VCaP (cell line): Measurements from ENCODE around the gene CXXC1.

ENCODE experiments used
- H3K27ac ChIP-seq: fragments of 450-650 bp; 2 replicates; pipeline ENCODE4 v1.5.1; 2017
- CTCF ChIP-seq: fragments of 450-650 bp; conservative IDR thresholded peaks from 2 replicates; pipeline ENCODE4 v1.5.1; 2017; ENCODE audit warnings: mild to moderate bottlenecking, moderate library complexity

CXXC1 gene

DNA sequence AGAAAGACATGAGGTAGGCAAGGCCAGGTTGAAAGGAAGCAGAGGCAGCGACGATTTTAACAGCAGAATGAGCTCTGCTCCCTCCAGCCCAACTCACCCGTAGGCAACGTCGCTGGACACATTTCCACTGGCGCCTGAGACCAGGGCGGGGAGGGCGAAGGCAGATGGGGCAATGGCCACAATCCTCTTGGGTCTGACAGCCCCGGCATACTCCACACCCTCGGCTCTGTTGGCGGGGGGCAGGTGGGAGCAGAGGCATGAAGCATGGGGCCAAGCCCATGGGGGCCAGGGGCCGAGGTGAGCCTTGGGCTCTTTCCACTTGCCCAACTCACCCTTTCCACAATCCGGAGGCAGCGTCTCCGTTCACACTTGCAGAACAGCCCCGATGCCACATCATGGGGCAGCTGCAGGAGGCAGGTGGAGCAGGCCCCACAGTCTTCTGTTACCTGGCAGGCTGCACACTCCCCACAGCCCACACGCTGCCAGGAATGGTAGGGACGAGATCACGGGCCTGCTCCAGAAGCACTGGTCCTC, 11.9 kb downstream of the CXXC1 start:
- no peak overlapping the region for H3K27ac ChIP-seq
- TF ChIP-seq CTCF = no peak

DNA sequence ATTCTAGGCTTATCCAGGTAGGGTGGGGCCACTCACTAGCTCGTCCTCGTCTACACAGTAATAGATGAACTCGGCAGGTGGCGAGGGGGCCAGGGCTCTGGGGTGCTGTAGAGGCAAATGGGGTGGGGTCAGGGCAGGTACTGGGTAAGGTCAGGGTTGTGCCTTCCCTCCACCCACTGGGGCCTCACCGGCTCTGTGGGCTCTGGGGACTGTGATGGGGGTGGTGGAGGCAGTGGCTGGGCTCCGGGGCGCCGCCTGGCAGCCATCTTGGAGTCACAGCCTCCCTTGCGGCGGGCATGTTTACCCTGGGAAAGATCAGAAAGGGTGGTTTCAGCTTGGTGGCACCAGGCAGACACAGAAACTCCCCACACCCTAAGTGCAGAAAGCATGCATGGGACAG, 12.6 kb downstream of the CXXC1 start:
- no peak overlapping the region for H3K27ac ChIP-seq
- TF ChIP-seq CTCF = no peak

DNA sequence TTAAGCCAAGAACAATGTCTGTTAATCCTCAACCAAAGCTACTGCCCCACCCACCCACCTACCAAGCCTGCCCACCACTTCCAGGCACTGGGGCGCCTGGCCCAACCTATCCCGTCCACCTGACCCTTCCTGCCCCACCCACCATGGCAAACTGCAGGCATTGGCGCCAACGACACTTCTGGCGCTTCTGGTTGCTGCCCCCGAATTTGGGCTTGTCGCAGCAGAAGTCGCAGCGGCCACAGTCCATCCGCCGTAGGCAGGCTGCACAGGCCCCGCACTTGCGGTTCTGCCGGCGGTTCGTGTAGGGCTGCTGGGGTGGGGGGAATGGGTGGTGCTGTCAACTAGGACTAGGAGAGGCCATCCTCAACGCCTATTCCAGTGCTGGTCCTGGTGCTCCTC, 13.4 kb downstream of the CXXC1 start:
- no peak for TF ChIP-seq CTCF
- H3K27ac ChIP-seq = no peak overlapping the region

GRCh38 chr18:50273203-50274043, 14.1 kb downstream of the CXXC1 start:
- TF ChIP-seq CTCF = no peak
- no peak overlapping the region for H3K27ac ChIP-seq

DNA sequence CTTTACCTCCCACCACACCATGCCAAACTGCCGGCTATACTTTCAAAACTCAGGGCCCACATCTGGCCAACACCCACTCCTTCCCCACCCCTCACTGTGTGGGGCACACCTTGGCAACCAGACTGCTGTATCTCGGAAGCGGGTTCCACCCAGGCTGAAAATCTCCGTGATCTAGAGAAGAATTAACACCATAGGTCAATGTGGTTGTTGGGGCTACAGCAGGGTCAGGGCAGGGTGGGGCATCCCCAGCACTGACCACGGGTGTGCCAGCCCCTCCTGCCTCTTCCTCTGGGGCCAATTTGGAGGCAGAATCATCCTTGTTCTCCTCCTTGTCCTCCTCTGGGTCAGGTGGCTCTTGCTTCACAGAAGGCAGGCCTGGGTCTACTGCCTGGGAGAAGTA, 14.9 kb downstream of the CXXC1 start:
- TF ChIP-seq CTCF = no peak
- no peak overlapping the region for H3K27ac ChIP-seq

DNA sequence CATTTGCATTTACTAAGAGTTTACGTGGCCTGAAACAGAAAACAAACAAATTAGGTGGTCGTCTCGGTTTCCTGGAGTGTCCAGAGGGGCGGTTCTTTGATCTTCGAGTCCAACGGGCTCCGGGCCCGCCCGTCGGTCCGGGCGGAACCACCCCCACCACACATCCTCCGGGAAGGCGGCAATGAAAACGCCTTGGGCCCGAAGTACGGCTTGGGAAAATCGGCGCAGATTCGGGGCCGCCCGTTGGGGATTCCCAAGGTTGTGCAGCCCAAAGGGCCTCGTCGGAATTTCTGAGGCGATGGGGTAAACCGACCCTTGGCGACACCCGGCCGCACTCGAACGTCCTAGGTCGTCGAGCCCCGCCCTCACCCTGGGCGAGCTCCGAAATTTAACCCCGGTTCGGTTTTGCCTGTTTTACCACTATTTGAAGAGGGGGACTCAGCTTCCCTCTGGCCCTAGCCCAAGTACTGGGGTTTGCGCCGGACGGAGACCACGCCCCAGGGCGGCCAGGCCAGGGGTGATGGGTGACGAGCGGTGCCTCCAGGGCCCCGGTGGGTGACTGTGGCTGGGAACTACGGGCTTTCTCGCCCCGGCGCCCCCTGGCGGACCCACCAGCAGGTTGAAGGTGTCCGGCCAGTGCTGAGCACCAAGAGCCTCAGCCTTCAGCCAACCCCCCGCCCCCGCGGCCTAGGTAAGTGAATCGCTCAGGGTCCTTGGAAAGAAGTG, 19.3 kb downstream of the CXXC1 start:
- peak; percentile 19; the same call in 1 of the 2 replicates for TF ChIP-seq CTCF
- H3K27ac ChIP-seq = no peak overlapping the region

GRCh38 chr18:50266248-50266704, 21.2 kb downstream of the CXXC1 start, which contains the start of gene CFAP53:
Gene CFAP53 (minus strand): TSS chr18:50266495. CDS start chr18:50266404, 91 bp downstream.
- no peak within 1 kb of the TSS for H3K27ac ChIP-seq
- TF ChIP-seq CTCF = no peak
